Smooth muscle cell (in vitro differentiated cells): ENCODE measurements around the gene XDH. TPM values are rescaled to one million over a fixed set of nuclear protein-coding genes. Genes with fewer than 3 reads are reported as not detected.

Experiments
- DNase-seq: peaks from one replicate; lab custom pipeline; 2025; ENCODE audit not compliant: unreplicated experiment; lab: John Stamatoyannopoulos, UW
- H2AFZ ChIP-seq: fragments of 200-600 bp; sonication (generic); 2 replicates; pipeline ENCODE4 v1.6.0; 2016; ENCODE audit warnings: antibody characterized with exemption, low read depth, mild to moderate bottlenecking
- H3F3A ChIP-seq: fragments of 200-600 bp; sonication (generic); 2 replicates; pipeline ENCODE4 v1.6.0; 2017; ENCODE audit warnings: antibody characterized with exemption, low read depth
- H3K27ac ChIP-seq: fragments of 200-600 bp; sonication (generic); 2 replicates; pipeline ENCODE4 v1.5.1; 2016; ENCODE audit warnings: low read depth, mild to moderate bottlenecking
- H3K27me3 ChIP-seq: fragments of 200-600 bp; sonication (generic); 2 replicates; pipeline ENCODE4 v1.6.1; 2016; ENCODE audit warnings: low read depth, mild to moderate bottlenecking
- H3K36me3 ChIP-seq: fragments of 200-600 bp; sonication (generic); 2 replicates; pipeline ENCODE4 v1.5.1; 2016; ENCODE audit warnings: low read depth
- H3K4me1 ChIP-seq: fragments of 200-600 bp; sonication (generic); 2 replicates; pipeline ENCODE4 v1.5.1; 2016; ENCODE audit warnings: low read depth
- H3K4me2 ChIP-seq: fragments of 200-600 bp; sonication (generic); 2 replicates; pipeline ENCODE4 v1.6.0; 2016; ENCODE audit warnings: mild to moderate bottlenecking
- H3K4me3 ChIP-seq: fragments of 200-600 bp; sonication (generic); 2 replicates; pipeline ENCODE4 v1.5.1; 2016; ENCODE audit warnings: mild to moderate bottlenecking
- H3K79me2 ChIP-seq: fragments of 200-600 bp; sonication (generic); 2 replicates; pipeline ENCODE4 v1.6.0; 2016; ENCODE audit warnings: low read depth, mild to moderate bottlenecking
- H3K9ac ChIP-seq: fragments of 200-600 bp; sonication (generic); 2 replicates; pipeline ENCODE4 v1.6.0; 2016; ENCODE audit warnings: low read depth
- H3K9me3 ChIP-seq: fragments of 200-600 bp; sonication (generic); replicated peaks from 2 replicates; pipeline ENCODE4 v1.5.1; 2016; ENCODE audit warnings: low read depth
- H4K20me1 ChIP-seq: fragments of 200-600 bp; sonication (generic); 2 replicates; pipeline ENCODE4 v1.6.0; 2016; ENCODE audit warnings: low read depth
- CTCF ChIP-seq: fragments of 200-600 bp; sonication (generic); IDR thresholded peaks from 2 replicates; pipeline ENCODE4 v1.5.1; 2017; ENCODE audit warnings: borderline replicate concordance, mild to moderate bottlenecking, antibody characterized with exemption; ENCODE audit not compliant: insufficient read depth, poor library complexity, severe bottlenecking
- WGBS: methylation state at CpG from one replicate; pipeline ENCODE4 v1.1.7; 2016; ENCODE audit warnings: low lambda C conversion rate; 5-methylcytosine and 5-hydroxymethylcytosine counted together
- polyA plus RNA-seq: library from polyadenylated mRNA; unstranded; fragments of >200 nt; fragmentation: Nextera tagmentation; extraction: Ambion mirVana; gene quantifications from 2 replicates; pipeline ENCODE4 v1.2.1, GENCODE V29; 2016
- total RNA-seq: library from RNA; depleted of rRNA; stranded (reverse); fragments of >200 nt; gene quantifications from 2 replicates; pipeline ENCODE4 v1.2.3, GENCODE V29; 2014

The XDH gene
- total and polyA plus RNA-seq, 2 experiments from 2014 or later: 0.37 to 6.1 TPM

- Histone ChIP-seq H3K4me1 (no peaks in the 10 kb centered on the region), H3K27ac (no peak overlapping the region), H3K9me3 (no peaks in the 10 kb centered on the region), H3F3A (peaks cover 7% of the 10 kb centered on the region), H3K36me3 (no peaks in the 10 kb centered on the region), H3K27me3 (no peaks in the 10 kb centered on the region), H3K79me2 (no peaks in the 10 kb centered on the region), H3K4me3 (no peak overlapping the region), H4K20me1 (no peaks in the 10 kb centered on the region), H3K4me2 (no peak overlapping the region), H3K9ac (no peak overlapping the region), H2AFZ (no peak overlapping the region)
- 92% methylated on average over 6 of the region's 6 CpGs for WGBS
- no peak for DNase-seq
- TF ChIP-seq CTCF: no peak
Measured at GRCh38 chr2:31381601-31382000, 32.9 kb downstream of the XDH start.

- Histone ChIP-seq H3K4me3 (no peak overlapping the region), H2AFZ (no peak overlapping the region), H3K4me2 (no peak overlapping the region), H3F3A (peaks cover 7% of the 10 kb centered on the region), H3K27ac (no peak overlapping the region), H3K36me3 (no peaks in the 10 kb centered on the region), H3K9me3 (no peaks in the 10 kb centered on the region), H4K20me1 (no peaks in the 10 kb centered on the region), H3K79me2 (no peaks in the 10 kb centered on the region), H3K4me1 (no peaks in the 10 kb centered on the region), H3K9ac (no peak overlapping the region), H3K27me3 (no peaks in the 10 kb centered on the region)
- no peak for TF ChIP-seq CTCF
- DNase-seq: no peak
- WGBS: 96% methylated on average over 3 of the region's 3 CpGs
Measured at GRCh38 chr2:31380243-31380642, 34.3 kb downstream of the XDH start.

GRCh38 chr2:31379747-31380146 lies 34.8 kb downstream of the XDH start:
- DNase-seq: no peak
- peaks cover 7% of the 10 kb centered on the region for H3F3A ChIP-seq
- 94% methylated on average over 1 of the region's 1 CpG for WGBS
- H3K36me3 ChIP-seq: no peaks in the 10 kb centered on the region
- H3K4me1 ChIP-seq: no peaks in the 10 kb centered on the region
- no peak overlapping the region for H2AFZ ChIP-seq
- no peaks in the 10 kb centered on the region for H3K79me2 ChIP-seq
- H4K20me1 ChIP-seq: no peaks in the 10 kb centered on the region
- no peak overlapping the region for H3K4me2 ChIP-seq
- H3K4me3 ChIP-seq: no peak overlapping the region
- TF ChIP-seq CTCF: no peak
- no peaks in the 10 kb centered on the region for H3K27me3 ChIP-seq
- no peak overlapping the region for H3K27ac ChIP-seq
- no peak overlapping the region for H3K9ac ChIP-seq
- no peaks in the 10 kb centered on the region for H3K9me3 ChIP-seq

- no peaks in the 10 kb centered on the region for H3K79me2 ChIP-seq
- no peak overlapping the region for H3K9ac ChIP-seq
- no peak overlapping the region for H3K4me3 ChIP-seq
- H3K36me3 ChIP-seq: no peaks in the 10 kb centered on the region
- DNase-seq: no peak
- H3K27me3 ChIP-seq: no peaks in the 10 kb centered on the region
- no peaks in the 10 kb centered on the region for H4K20me1 ChIP-seq
- TF ChIP-seq CTCF: no peak
- no peak overlapping the region for H2AFZ ChIP-seq
- no peaks in the 10 kb centered on the region for H3K4me1 ChIP-seq
- 77% methylated on average over 6 of the region's 6 CpGs for WGBS
- no peak overlapping the region for H3K4me2 ChIP-seq
- no peaks in the 10 kb centered on the region for H3K9me3 ChIP-seq
- H3F3A ChIP-seq: no peaks in the 10 kb centered on the region
- H3K27ac ChIP-seq: no peak overlapping the region
Measured at GRCh38 chr2:31378791-31379501, 35.6 kb downstream of the XDH start.
